ENCODE measurements around the gene DXO.
"Not testable (repeated sequence)": the region's sequence is repeated elsewhere in the genome, so short reads cannot be mapped to it uniquely, and the experiment has no call there.

Gene DXO

DNA sequence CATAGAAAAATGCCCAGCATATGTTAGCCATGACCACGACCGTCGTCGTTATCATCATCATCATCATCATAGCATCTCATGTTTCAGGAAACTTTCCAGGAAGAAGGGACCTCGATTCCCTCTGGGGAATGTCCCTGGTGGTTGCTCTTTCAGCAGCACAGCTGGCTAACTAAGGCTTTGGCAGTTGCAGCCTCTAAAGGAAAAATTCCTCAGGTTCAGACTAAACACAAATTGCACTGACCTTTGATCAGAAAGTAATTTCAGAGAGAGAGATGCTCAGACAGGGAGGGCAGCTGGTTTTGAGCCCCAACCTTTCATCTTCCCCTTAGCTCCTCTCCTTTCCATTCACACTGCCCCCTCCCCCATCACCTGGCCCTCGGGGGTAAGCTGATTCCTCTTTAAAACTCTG lies 31.7 kb downstream of the DXO start:
- DNase-seq (ENCODE audit: insufficient read length, low spot score), result no peak
- no peak for FAIRE-seq
- TF ChIP-seq, protein P1, sequence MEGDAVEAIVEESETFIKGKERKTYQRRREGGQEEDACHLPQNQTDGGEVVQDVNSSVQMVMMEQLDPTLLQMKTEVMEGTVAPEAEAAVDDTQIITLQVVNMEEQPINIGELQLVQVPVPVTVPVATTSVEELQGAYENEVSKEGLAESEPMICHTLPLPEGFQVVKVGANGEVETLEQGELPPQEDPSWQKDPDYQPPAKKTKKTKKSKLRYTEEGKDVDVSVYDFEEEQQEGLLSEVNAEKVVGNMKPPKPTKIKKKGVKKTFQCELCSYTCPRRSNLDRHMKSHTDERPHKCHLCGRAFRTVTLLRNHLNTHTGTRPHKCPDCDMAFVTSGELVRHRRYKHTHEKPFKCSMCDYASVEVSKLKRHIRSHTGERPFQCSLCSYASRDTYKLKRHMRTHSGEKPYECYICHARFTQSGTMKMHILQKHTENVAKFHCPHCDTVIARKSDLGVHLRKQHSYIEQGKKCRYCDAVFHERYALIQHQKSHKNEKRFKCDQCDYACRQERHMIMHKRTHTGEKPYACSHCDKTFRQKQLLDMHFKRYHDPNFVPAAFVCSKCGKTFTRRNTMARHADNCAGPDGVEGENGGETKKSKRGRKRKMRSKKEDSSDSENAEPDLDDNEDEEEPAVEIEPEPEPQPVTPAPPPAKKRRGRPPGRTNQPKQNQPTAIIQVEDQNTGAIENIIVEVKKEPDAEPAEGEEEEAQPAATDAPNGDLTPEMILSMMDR (IDR thresholded peaks at IDR 0.05; ENCODE audit: insufficient read depth, missing control alignments), result no peak

DNA sequence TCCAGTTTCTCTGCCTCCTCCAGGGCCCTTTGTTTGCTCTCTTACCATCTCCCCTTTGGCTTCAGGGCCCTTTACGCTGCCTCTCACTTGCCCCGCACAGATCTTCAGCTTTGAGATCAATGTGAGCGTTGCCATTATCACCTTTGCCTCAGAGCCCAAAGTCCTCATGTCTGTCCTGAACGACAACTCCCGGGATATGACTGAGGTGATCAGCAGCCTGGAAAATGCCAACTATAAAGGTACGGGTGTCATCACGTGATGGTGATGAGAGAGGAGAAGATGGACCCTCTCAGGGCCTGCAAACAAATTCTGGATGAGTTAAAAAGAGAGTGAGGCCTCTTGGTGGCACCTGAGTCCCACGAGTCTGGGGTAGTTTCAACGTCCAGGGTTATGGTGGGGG lies 36.1 kb downstream of the DXO start:
- FAIRE-seq, result no peak
- TF ChIP-seq, protein P1 (IDR thresholded peaks at IDR 0.05; ENCODE audit: insufficient read depth, missing control alignments), result no peak
- DNase-seq (ENCODE audit: insufficient read length, low spot score), result no peak

DNA sequence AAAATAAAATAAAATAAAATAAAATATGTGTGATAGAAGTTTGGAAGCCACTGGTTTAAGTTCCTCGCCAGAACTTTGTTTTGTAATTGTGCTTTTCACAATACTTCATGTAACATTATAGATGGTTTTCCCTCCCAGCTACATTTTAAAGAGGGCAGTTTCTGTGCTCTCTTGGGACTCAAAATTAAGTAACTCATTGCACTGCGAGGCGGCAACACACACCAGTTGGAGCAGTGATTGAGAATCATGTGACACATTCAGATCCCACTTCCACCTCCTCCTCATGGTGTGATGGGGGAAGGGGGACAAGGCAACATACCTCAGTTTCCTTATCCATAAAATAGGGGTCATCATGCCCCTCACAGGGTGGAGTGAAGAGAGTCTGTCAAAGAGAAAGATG lies 36.9 kb downstream of the DXO start:
- TF ChIP-seq, protein P1 (IDR thresholded peaks at IDR 0.05; ENCODE audit: insufficient read depth, missing control alignments), result no peak
- FAIRE-seq (no peak), DNase-seq (ENCODE audit: insufficient read length, low spot score) (no peak)

DNA sequence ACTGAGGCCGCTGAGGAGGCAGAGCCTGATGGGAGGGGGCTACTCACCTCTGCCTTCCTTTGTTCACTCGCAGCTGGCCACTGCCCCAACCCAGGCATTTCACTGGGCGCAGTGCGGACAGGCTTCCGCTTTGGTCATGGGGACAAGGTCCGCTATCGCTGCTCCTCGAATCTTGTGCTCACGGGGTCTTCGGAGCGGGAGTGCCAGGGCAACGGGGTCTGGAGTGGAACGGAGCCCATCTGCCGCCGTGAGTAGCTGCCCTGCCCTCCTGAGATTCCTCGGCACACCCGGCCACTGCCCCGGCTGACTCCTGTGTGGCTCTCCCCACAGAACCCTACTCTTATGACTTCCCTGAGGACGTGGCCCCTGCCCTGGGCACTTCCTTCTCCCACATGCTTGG lies 38.4 kb downstream of the DXO start:
- TF ChIP-seq, protein P1 (IDR thresholded peaks at IDR 0.05; ENCODE audit: insufficient read depth, missing control alignments), result no peak
- FAIRE-seq (no peak), DNase-seq (ENCODE audit: insufficient read length, low spot score) (no peak)

DNA sequence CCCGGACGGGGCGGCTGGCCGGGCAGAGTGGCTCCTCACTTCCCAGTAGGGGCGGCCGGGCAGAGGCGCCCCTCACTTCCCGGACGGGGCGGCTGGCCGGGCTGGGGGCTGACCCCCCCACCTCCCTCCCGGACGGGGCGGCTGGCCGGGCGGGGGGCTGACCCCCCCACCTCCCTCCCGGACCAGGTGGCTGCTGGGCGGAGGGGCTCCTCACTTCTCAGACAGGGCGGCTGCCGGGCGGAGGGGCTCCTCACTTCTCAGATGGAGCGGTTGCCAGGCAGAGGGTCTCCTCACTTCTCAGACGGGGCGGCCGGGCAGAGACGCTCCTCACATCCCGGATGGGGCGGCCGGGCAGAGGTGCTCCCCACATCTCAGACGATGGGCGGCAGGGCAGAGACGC lies 39.8 kb downstream of the DXO start:
- FAIRE-seq, result not testable (repeated sequence)

DNA sequence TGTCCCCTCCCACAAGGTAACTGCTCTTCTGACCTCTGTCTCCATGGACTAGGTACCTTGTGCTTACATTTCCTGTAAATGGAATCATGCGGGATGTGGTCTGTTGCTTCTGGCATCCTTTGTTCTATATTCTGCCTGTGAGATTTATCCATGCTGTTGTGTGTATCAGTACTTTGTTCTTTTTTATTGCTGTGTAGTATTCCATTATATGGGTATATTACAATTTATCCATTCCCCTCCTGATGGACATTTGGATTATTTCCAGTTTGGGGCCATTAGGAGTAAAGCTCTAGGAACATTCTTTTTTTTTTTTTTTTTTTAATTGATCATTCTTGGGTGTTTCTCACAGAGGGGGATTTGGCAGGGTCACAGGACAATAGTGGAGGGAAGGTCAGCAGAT lies 41.0 kb downstream of the DXO start:
- TF ChIP-seq, protein P1 (IDR thresholded peaks at IDR 0.05; ENCODE audit: insufficient read depth, missing control alignments), result no peak
- FAIRE-seq (no peak), DNase-seq (ENCODE audit: insufficient read length, low spot score) (no peak)

More for the DNA sequence above, 39.8 kb downstream of the DXO start:
- not testable (repeated sequence) for DNase-seq (ENCODE audit: insufficient read length, low spot score)

DNA sequence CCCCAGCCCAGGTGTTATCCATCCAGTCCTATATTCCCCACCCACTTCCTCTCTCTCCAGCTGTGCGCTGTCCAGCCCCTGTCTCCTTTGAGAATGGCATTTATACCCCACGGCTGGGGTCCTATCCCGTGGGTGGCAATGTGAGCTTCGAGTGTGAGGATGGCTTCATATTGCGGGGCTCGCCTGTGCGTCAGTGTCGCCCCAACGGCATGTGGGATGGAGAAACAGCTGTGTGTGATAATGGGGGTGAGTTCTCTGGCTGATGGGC lies 43.3 kb downstream of the DXO start:
- DNase-seq (ENCODE audit: insufficient read length, low spot score), result no peak
- no peak for FAIRE-seq
- TF ChIP-seq, protein P1 (IDR thresholded peaks at IDR 0.05; ENCODE audit: insufficient read depth, missing control alignments), result no peak

DNA sequence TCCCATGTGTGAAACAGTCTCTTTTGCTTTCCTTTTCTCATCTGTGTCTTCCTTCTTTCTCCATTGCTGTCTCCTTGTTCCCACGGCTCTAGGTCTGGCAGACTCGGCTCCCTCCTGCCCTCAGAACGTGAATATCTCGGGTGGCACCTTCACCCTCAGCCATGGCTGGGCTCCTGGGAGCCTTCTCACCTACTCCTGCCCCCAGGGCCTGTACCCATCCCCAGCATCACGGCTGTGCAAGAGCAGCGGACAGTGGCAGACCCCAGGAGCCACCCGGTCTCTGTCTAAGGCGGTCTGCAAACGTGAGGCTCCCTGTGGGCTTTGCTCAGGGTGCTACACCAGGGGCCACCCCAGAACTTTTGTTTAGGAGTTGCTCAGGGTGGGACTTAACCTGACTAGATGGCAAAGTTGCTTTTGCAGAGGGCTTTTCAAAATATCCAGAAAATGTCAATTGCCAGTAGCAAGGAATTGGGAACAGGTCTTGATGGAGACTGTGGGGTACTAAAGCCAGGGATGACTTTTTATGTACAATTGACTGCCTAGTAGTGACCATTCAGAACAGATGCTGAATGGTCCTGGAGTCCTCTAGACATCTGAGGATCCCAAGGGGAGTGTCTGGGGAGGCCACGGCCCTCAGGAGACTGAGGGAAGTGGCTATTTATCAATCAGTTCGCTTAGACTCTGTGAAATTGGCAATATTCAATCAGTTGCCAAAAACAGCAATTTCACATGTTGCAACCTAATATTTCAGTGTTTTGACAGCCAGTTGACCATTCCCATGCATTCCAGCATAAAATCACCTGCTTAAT lies 43.9 kb downstream of the DXO start:
- TF ChIP-seq, protein P1 (IDR thresholded peaks at IDR 0.05; ENCODE audit: insufficient read depth, missing control alignments), result no peak
- no peak for DNase-seq (ENCODE audit: insufficient read length, low spot score)
- no peak for FAIRE-seq

All from D721Med (cell line).